GM21786 (cell line): ENCODE data around the gene ATRNL1.

Experiments used
- ATAC-seq: cut with Tn5 transposase; IDR thresholded peaks from one replicate; pipeline ENCODE4 v1.9.1; 2021; ENCODE audit not compliant: unreplicated experiment

Gene ATRNL1

DNA sequence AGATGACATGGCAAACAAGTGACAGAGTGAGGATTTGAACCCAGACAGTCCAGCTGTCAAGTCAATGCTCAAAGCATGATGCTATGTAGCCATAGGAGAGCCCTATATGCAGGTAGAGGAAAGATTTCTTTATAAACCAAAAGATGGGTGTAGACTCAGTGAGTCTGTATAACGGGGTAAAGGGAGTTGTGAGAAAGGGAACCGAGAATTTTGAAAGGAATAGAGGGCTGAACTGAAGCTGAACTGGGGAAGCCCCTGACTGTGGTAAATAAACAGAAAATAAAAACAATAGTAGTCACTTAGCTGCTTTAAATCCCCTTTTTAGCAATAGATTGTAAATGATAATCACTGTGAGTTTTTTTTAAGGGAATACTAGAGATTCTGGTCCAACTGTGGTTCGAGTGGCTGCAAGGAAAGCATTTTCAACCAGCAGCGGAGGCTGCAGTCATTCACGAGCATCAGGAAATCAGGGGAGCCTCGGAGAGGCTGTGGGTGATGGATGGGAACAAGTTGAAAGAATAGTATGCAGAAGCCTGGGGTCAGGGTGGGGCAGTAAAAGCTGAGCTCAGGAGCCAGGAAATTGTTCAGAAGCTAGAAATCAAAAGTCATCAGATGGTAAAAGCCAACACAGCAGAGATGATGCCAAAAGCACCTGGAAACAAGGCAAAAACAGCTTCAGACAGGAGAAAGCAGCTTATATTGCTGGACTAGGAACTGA lies 786.4 kb downstream of the ATRNL1 start:
- peak; percentile 79 for ATAC-seq

- ATAC-seq: no peak
These were observed 788.9 kb downstream of the ATRNL1 start for GRCh38 chr10:115882021-115882420.

DNA sequence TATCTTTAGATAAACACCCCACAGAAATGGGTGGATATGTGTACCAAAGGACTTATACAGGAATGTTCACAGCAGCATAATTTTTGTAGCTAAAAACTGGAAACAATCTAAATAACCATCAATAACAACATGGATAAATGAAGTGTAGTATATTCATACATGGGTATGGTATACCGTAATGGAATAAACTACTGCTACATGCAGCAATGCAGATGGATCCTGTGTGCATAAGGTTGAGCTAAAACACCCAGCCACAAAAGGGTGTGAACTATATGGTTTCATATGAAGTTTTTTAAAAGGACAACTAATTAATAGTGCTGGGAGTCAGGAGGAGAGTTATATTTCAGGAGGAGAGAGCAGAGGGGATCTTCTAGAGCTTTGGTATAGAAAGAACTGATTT lies 790.2 kb downstream of the ATRNL1 start:
- no peak for ATAC-seq

DNA sequence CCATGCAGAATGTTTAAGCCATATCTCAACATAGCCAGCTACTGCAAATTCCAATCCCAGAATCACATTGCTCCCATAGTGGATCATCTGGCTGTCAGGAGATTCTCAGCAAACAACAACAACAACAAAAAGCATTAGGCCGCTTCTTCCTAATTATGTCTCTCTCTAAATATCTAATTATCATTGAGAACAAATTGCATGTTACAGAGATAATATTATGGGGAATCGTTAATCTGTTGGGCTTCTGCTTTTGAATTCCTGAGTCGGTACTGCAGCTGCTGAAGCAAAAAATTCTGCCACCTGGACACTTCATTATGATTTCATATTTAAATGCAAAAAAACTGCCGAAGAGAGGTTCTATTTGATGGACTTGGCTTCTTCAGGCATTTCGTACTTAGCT lies 791.2 kb downstream of the ATRNL1 start:
- no peak for ATAC-seq

DNA sequence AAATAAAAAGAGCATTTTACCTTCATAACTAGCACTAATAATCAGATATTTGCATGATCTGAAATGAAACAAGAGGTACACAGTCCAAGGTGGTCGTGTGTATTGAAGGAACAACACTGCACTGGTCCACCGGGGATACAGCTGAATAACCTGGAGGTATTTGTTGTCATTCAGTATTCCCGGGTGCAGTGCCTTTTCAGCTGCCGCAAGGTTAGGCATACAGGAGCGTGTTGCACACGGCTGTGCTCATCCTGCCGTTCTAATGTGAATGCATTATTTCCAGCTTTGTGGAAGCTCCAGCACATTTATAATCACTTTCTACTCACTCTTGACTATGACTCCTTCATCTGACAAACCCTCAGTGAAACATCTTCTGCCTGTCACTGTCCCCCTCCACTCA lies 802.0 kb downstream of the ATRNL1 start:
- no peak for ATAC-seq

DNA sequence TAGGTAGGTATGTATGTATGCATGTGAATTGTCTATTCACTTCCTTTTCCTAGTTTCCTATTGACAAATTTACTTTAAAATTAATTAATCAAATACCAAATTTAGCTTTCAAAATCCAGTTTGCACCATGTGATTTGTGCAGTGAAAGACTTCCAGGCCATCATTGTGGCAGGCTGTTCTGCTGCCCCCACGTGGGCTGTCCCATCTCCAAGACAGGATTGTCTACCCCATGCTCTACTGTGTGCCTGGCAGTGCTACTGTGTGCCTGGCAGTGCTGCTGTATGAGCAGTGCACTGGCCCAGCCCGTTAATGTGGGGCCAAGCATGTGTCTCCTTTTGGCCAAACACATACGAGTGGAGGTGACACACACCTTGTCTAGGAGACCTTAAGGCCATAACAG lies 805.1 kb downstream of the ATRNL1 start:
- ATAC-seq: no peak

- ATAC-seq: no peak
These were observed 809.4 kb downstream of the ATRNL1 start for GRCh38 chr10:115902596-115902995.

- no peak for ATAC-seq
These were observed 810.0 kb downstream of the ATRNL1 start for GRCh38 chr10:115903207-115903606.

DNA sequence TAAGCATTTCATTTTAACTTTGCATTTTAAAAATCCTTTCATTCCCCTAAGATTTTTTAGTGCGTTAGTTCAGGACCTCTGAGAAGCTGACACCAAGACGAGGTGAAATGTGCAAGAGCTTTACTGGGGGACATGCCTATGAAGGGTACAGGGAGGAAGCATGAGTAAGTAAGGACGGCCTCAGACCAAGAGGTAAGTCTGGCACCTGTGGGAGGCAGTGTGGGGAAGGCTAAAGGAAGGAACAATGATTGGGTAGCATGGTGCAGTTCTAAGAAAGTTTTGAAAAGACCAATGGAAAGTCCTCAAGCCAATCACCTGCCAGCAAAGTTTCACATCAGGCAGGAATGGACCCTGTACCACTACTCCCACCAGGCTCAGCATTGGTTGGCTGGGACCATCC lies 810.7 kb downstream of the ATRNL1 start:
- no peak for ATAC-seq

- no peak for ATAC-seq
These were observed 815.9 kb downstream of the ATRNL1 start for GRCh38 chr10:115909037-115909436.

DNA sequence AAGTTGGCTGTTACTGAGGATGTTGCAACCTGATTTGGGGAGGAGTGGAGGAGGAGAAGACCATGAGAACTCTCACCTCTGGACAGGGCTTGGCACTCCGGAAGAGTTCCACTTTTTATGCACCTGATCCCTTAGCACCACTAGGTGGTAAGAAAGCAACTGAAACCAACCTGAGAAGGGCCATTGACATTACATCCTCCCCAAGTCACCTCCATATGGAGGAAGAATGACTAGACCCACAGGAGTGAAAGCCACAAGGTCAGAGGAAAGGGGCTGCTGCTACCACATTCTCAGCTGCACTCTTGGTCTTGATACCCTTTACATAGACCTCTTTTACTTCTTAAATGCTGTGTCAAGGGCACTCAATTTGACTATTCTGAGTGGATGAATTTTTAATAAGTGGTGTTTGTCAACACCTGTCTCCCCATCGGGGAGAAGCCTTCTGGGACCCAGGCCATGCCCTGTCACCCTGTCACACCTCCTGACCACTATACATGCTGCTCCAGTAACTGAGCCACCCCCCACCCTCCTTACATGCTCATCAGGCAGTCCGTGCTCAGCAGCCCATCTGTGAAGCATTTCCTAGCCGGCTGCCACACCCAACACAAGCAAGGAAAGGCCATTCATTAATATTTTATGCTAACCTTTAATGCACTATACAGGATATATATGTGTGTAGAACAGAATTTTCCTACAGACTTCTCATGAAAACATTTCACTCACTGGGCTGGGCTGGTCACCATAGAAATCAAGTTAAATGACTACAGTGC lies 817.0 kb downstream of the ATRNL1 start:
- no peak for ATAC-seq

DNA sequence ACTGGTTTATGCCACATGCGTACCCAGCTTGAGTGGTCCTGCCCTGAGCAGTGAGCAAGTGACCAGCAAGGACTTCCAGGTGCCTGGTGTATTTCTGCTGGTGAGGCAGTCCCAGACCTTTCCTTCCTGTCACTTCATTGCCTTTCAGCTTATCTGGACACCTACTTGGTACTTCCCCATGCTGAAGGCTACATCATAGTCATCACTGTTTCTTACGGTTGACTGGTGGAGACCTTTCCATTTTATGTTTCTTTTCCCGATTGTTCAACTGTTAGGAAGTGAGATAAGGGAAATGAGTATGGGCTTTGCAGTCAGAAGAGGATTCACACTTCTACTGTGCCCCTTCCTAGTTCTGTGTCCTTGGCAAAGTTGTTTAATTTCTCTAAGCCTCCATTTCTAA lies 821.3 kb downstream of the ATRNL1 start:
- no peak for ATAC-seq

DNA sequence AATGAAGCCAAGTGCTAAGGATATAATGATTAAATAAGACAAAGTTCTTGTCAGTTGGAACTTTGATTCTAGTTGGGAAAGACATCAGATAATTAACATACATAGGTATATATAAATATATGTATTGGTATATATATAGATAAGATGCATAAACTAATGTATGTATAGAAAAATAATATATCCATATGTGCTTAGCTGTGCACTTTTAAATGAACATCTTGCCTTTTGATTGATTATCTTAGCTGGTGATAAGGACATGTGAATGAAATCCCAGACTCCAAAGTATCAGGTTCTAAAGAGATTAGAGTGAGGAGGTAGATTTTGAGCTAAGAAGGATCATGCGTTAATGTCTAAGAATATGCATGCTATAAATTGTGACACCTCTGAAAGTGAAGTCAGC lies 822.3 kb downstream of the ATRNL1 start:
- no peak for ATAC-seq

- ATAC-seq: no peak
These were observed 825.6 kb downstream of the ATRNL1 start for GRCh38 chr10:115918812-115919211.

DNA sequence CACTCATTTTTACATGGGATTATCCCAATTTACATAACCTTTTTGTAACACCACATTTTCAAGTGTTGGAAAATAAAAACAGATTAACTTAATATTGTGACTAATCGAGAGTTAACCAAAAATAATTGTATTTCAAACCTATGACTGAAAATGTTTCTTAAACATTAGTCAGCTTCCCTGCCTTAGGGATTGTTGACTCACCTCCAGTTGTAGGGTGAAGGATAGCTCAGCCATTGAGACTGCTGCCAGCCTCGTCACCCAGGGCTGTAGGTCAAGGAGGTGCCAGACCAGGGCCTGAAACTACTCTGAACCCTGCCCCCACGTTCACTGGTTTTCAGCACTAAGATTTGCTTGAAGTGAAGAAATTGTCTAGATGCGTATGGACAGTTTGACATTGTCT lies 828.6 kb downstream of the ATRNL1 start:
- no peak for ATAC-seq

GRCh38 chr10:115931309-115931708 lies 838.1 kb downstream of the ATRNL1 start:
- ATAC-seq: no peak

GRCh38 chr10:115932099-115932498 lies 838.9 kb downstream of the ATRNL1 start:
- no peak for ATAC-seq

- ATAC-seq: no peak
These were observed 839.9 kb downstream of the ATRNL1 start for GRCh38 chr10:115933098-115933497.

GRCh38 chr10:115935731-115936130 lies 842.6 kb downstream of the ATRNL1 start:
- no peak for ATAC-seq

GRCh38 chr10:115936926-115937767 lies 844.0 kb downstream of the ATRNL1 start:
- no peak for ATAC-seq

DNA sequence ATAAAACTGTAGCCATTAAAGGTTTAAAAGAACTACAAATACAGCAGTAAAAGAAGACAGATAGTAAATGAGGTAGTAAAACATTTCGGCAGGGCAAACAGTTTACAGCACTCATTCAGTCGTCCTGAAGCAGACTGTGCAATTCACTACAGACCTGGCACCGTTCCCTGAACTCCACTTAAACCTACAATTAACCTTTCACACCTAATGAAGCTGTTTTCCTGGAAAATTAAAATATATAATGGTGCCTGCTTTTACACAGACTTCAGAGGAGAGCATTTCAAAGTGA lies 844.5 kb downstream of the ATRNL1 start:
- ATAC-seq: no peak
